B cell (primary cell): Measurements from ENCODE around the gene UNC5C.

ENCODE experiments used
- EZH2 ChIP-seq: IDR thresholded peaks from 2 replicates; pipeline ENCODE4 v1.6.1; 2012; ENCODE audit warnings: borderline replicate concordance, low read depth, mild to moderate bottlenecking, moderate library complexity, low read length; ENCODE audit not compliant: insufficient read depth, poor library complexity, severe bottlenecking
- TF ChIP-seq, protein P1 (sequence below): fragments of 200-600 bp; IDR thresholded peaks from one replicate; pipeline ENCODE4 v1.8.0; 2022; ENCODE audit warnings: antibody characterized with exemption, mild to moderate bottlenecking

DNA sequence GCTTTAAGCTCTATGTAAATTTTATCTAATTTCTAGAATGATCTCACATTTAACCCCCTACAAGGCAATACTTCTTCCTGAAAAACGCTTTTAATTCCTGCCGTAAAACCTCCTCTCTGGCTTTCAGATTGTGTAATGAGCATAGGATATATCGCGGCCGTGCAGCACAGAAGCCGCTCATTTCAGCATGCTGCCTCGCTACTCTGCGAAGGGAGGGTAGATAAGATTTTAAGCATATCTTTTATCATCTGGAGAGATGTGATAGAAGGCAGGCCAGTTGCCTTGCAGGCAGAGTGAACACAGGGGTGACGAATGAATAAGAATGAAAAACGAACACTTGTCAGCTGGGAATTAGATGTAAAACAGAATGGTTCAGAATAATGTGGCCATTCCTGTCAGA, 265.5 kb downstream of the UNC5C start:
- no peak for TF ChIP-seq EZH2
- TF ChIP-seq, protein P1, sequence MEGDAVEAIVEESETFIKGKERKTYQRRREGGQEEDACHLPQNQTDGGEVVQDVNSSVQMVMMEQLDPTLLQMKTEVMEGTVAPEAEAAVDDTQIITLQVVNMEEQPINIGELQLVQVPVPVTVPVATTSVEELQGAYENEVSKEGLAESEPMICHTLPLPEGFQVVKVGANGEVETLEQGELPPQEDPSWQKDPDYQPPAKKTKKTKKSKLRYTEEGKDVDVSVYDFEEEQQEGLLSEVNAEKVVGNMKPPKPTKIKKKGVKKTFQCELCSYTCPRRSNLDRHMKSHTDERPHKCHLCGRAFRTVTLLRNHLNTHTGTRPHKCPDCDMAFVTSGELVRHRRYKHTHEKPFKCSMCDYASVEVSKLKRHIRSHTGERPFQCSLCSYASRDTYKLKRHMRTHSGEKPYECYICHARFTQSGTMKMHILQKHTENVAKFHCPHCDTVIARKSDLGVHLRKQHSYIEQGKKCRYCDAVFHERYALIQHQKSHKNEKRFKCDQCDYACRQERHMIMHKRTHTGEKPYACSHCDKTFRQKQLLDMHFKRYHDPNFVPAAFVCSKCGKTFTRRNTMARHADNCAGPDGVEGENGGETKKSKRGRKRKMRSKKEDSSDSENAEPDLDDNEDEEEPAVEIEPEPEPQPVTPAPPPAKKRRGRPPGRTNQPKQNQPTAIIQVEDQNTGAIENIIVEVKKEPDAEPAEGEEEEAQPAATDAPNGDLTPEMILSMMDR: no peak
